Keratinocyte (primary cell): ENCODE data around the gene P2RX3. TPM values are rescaled to one million over a fixed set of nuclear protein-coding genes. Genes with fewer than 3 reads are reported as not detected.

Source experiments
- DNase-seq: peaks from one replicate; pipeline ENCODE4 v3.0.0-alpha.2; 2011; ENCODE audit warnings: low read depth, missing footprints, low spot score
- FAIRE-seq: peaks from 2 replicates; lab custom pipeline; 2011; peaks lifted over from hg19 to GRCh38; lab: Jason Lieb, UNC
- H2AFZ ChIP-seq: 2 replicates; pipeline ENCODE4 v1.6.0; 2012; ENCODE audit warnings: low read length, control low read depth, inconsistent platforms; ENCODE audit not compliant: control insufficient read depth
- H3K27ac ChIP-seq: 2 replicates; pipeline ENCODE4 v1.5.1; 2011; ENCODE audit warnings: low read length; ENCODE audit not compliant: control insufficient read depth, insufficient read depth
- H3K27me3 ChIP-seq: 3 replicates; pipeline ENCODE4 v1.6.0; 2011; ENCODE audit warnings: low read length; ENCODE audit not compliant: control insufficient read depth, insufficient read depth; ENCODE audit errors: extremely low read depth
- H3K36me3 ChIP-seq, 2 experiments: 2 replicates in 1 of 2; 3 replicates in 1 of 2; pipeline ENCODE4 v1.5.1; 2011; ENCODE audit warnings: low read length in 2 of 2, mild to moderate bottlenecking in 1 of 2; ENCODE audit not compliant: control insufficient read depth in 2 of 2, insufficient read depth in 2 of 2; ENCODE audit errors: extremely low read depth in 1 of 2
- H3K4me1 ChIP-seq: 3 replicates; pipeline ENCODE4 v1.5.1; 2011; ENCODE audit warnings: low read length; ENCODE audit not compliant: control insufficient read depth, insufficient read depth; ENCODE audit errors: extremely low read depth
- H3K4me2 ChIP-seq: 3 replicates; pipeline ENCODE4 v1.6.0; 2011; ENCODE audit warnings: low read depth, low read length; ENCODE audit not compliant: control insufficient read depth, insufficient read depth; ENCODE audit errors: extremely low read depth
- H3K4me3 ChIP-seq, 3 experiments: fragments of 200-600 bp in 1 of 3; sonication (generic) in 1 of 3; 2 replicates in 2 of 3; 3 replicates in 1 of 3; pipeline ENCODE4 v1.5.1; 2011 to 2016; ENCODE audit warnings: low read length in 3 of 3, mild to moderate bottlenecking in 3 of 3, control low read depth in 2 of 3, inconsistent platforms in 1 of 3, low read depth in 1 of 3, mixed read lengths in 1 of 3, mixed run types in 1 of 3, moderate library complexity in 1 of 3; ENCODE audit not compliant: control insufficient read depth in 2 of 3, insufficient read depth in 2 of 3; ENCODE audit errors: extremely low read depth in 1 of 3
- H3K79me2 ChIP-seq: 2 replicates; pipeline ENCODE4 v1.6.0; 2012; ENCODE audit warnings: low read length; ENCODE audit not compliant: control insufficient read depth, insufficient read depth
- H3K9ac ChIP-seq: 3 replicates; pipeline ENCODE4 v1.6.0; 2011; ENCODE audit warnings: low read length; ENCODE audit not compliant: control insufficient read depth, insufficient read depth; ENCODE audit errors: extremely low read depth
- H3K9me1 ChIP-seq: 3 replicates; pipeline ENCODE4 v1.6.0; 2011; ENCODE audit warnings: low read length; ENCODE audit not compliant: control insufficient read depth, insufficient read depth; ENCODE audit errors: extremely low read depth
- H3K9me3 ChIP-seq: 2 replicates; pipeline ENCODE4 v1.5.1; 2012; ENCODE audit warnings: low read depth, low read length; ENCODE audit not compliant: control insufficient read depth
- H4K20me1 ChIP-seq: 3 replicates; pipeline ENCODE4 v1.6.0; 2011; ENCODE audit warnings: low read length; ENCODE audit not compliant: control insufficient read depth, insufficient read depth; ENCODE audit errors: extremely low read depth
- CTCF ChIP-seq, 3 experiments: IDR thresholded peaks in 1 of 3; conservative IDR thresholded peaks in 1 of 3; optimal IDR thresholded peaks in 1 of 3; 2 replicates in 2 of 3; 3 replicates in 1 of 3; pipeline versions ENCODE3 to v1.5.1; 2011; ENCODE audit warnings: low read length in 3 of 3, mild to moderate bottlenecking in 3 of 3, moderate library complexity in 2 of 3, control low read depth in 1 of 3, inconsistent platforms in 1 of 3; ENCODE audit not compliant: insufficient read depth in 2 of 3; ENCODE audit errors: extremely low read depth in 1 of 3
- EZH2 ChIP-seq: IDR thresholded peaks from one replicate; pipeline ENCODE4 v1.6.1; 2012; ENCODE audit warnings: inconsistent platforms, mild to moderate bottlenecking, low read length, moderate library complexity
- dilution Hi-C: fragments of 300-500 bp; cut with MboI; formaldehyde crosslinking; loops from one replicate; pipeline ENCODE4 v1.7.0; 2020; ENCODE audit warnings: low sequenced_read_pairs; ENCODE audit not compliant: extremely low pct_ligation_motif_present
- polyA plus RNA-seq, 5 experiments: library from polyadenylated mRNA; depleted of rRNA in 3 of 5; stranded (reverse) in 3 of 5; stranded (forward) in 1 of 5; unstranded in 1 of 5; fragments of >200 nt; gene quantifications; 1 replicate in 1 of 5; 2 replicates in 3 of 5; 3 replicates in 1 of 5; pipeline versions ENCODE4 v1.2.1 to v1.2.3, GENCODE V29; 2011 to 2012; ENCODE audit warnings: missing spikeins in 2 of 5, low read depth in 1 of 5, low replicate concordance in 1 of 5

P2RX3 gene
- polyA plus RNA-seq, 1 donor (not counting 4 experiments of a cell fraction or from before 2014, with no cell fraction given): not detected

- H3K27ac ChIP-seq: no peak overlapping the region
- no peak for DNase-seq
- no peaks in the 10 kb centered on the region for H3K27me3 ChIP-seq
- no peak overlapping the region for H3K4me2 ChIP-seq
- H3K4me3 ChIP-seq: no peak overlapping the region
- peaks cover 18 to 32% of the 10 kb centered on the region in 2 experiments for H3K36me3 ChIP-seq
- no peak overlapping the region for H2AFZ ChIP-seq
- H3K9ac ChIP-seq: no peak overlapping the region
- no peak for TF ChIP-seq EZH2
- TF ChIP-seq CTCF (optimal IDR thresholded peaks at IDR 0.05 in 1 of 3, IDR thresholded peaks at IDR 0.05 in 1 of 3, conservative IDR thresholded peaks at IDR 0.05 in 1 of 3; ENCODE audit: extremely low read depth in 1 of 3, insufficient read depth in 2 of 3, low read length in 3 of 3): no peak
- H3K79me2 ChIP-seq: no peaks in the 10 kb centered on the region
- FAIRE-seq: no peak
- dilution Hi-C loops: no loop called here
- peaks cover 15% of the 10 kb centered on the region for H3K4me1 ChIP-seq
- H4K20me1 ChIP-seq: peaks cover 6% of the 10 kb centered on the region
- H3K9me1 ChIP-seq: no peaks in the 10 kb centered on the region
- no peaks in the 10 kb centered on the region for H3K9me3 ChIP-seq
Observed at GRCh38 chr11:57409321-57410100, 71.4 kb downstream of the P2RX3 start.

GRCh38 chr11:57410287-57410686 is 72.1 kb downstream of the P2RX3 start:
- H4K20me1 ChIP-seq: peaks cover 6% of the 10 kb centered on the region
- TF ChIP-seq EZH2 (no peak), CTCF (optimal IDR thresholded peaks at IDR 0.05 in 1 of 3, IDR thresholded peaks at IDR 0.05 in 1 of 3, conservative IDR thresholded peaks at IDR 0.05 in 1 of 3; ENCODE audit: extremely low read depth in 1 of 3, insufficient read depth in 2 of 3, low read length in 3 of 3) (no peak)
- no peaks in the 10 kb centered on the region for H3K9me3 ChIP-seq
- FAIRE-seq (no peak), DNase-seq (no peak)
- dilution Hi-C loops: no loop called here
- H3K27me3 ChIP-seq: no peaks in the 10 kb centered on the region
- H3K9me1 ChIP-seq: no peaks in the 10 kb centered on the region
- H3K36me3 ChIP-seq: peaks cover 25 to 39% of the 10 kb centered on the region in 2 experiments
- H3K4me3 ChIP-seq: no peak overlapping the region
- no peak overlapping the region for H3K27ac ChIP-seq
- no peak overlapping the region for H2AFZ ChIP-seq
- H3K79me2 ChIP-seq: peaks cover 2% of the 10 kb centered on the region
- peaks cover 14% of the 10 kb centered on the region for H3K4me1 ChIP-seq
- H3K9ac ChIP-seq: no peak overlapping the region
- no peak overlapping the region for H3K4me2 ChIP-seq
